Heart left ventricle (tissue), 16 donors: ENCODE data around the gene G6PC1. TPM values are rescaled to one million over a fixed set of nuclear protein-coding genes. Genes with fewer than 3 reads are reported as not detected.
"Not testable (repeated sequence)": the region's sequence is repeated elsewhere in the genome, so short reads cannot be mapped to it uniquely, and the experiment has no call there.

Source experiments
- ATAC-seq, 4 donors: fragments of 200-7000 bp; cut with Tn5 transposase; one replicate each; pipeline ENCODE4 v1.9.1; 2020 to 2022; ENCODE audit warnings: moderate library complexity in 4 of 4, mild to moderate bottlenecking in 3 of 4, moderate number of reproducible peaks in 1 of 4
- DNase-seq, 5 donors: peaks; one replicate each; pipeline ENCODE4 v3.0.0-alpha.2; 2020
- H3K27ac ChIP-seq, 12 donors: fragments of 200-600 bp; sonication (generic) in 4 of 12; one replicate each; pipeline versions ENCODE4 v1.5.0 to v1.8.0; 2016 to 2022; ENCODE audit warnings: mild to moderate bottlenecking in 2 of 12
- H3K27me3 ChIP-seq, 9 donors: fragments of 200-600 bp; sonication (generic) in 2 of 9; one replicate each; pipeline versions ENCODE4 v1.5.1 to v1.8.0; 2016 to 2022; ENCODE audit warnings: mild to moderate bottlenecking in 3 of 9
- H3K36me3 ChIP-seq, 9 donors: fragments of 200-600 bp; sonication (generic) in 2 of 9; one replicate each; pipeline versions ENCODE4 v1.5.0 to v1.8.0; 2018 to 2022; ENCODE audit warnings: mild to moderate bottlenecking in 2 of 9
- H3K4me1 ChIP-seq, 12 donors: fragments of 200-600 bp; sonication (generic) in 4 of 12; one replicate each; pipeline versions ENCODE4 v1.5.0 to v1.8.0; 2016 to 2022; ENCODE audit warnings: mild to moderate bottlenecking in 3 of 12
- H3K4me3 ChIP-seq, 12 donors: fragments of 200-600 bp; sonication (generic) in 4 of 12; one replicate each; pipeline versions ENCODE4 v1.5.0 to v1.8.0; 2017 to 2022; ENCODE audit warnings: mild to moderate bottlenecking in 9 of 12, moderate library complexity in 4 of 12
- H3K9me3 ChIP-seq, 12 donors: fragments of 200-600 bp; sonication (generic) in 4 of 12; one replicate each; pipeline versions ENCODE4 v1.5.0 to v1.8.0; 2016 to 2022; ENCODE audit warnings: mild to moderate bottlenecking in 1 of 12
- CTCF ChIP-seq, 12 donors: fragments of 200-600 bp; sonication (generic) in 4 of 12; IDR thresholded peaks; one replicate each; pipeline versions ENCODE4 v1.5.0 to v1.8.0; 2018 to 2022; ENCODE audit warnings: antibody characterized with exemption in 12 of 12, mild to moderate bottlenecking in 5 of 12
- POLR2A ChIP-seq, 2 donors: fragments of 450-650 bp; IDR thresholded peaks; one replicate each; pipeline ENCODE4 v1.6.1; 2017; ENCODE audit warnings: antibody characterized with exemption in 2 of 2, mild to moderate bottlenecking in 2 of 2, moderate library complexity in 2 of 2
- WGBS, 4 donors: extraction: QIAGEN DNeasy Blood & Tissue Kit in 2 of 4; methylation state at CpG; one replicate each; pipeline versions ENCODE4 v1.1.5 to v1.1.7; 2013 to 2018; 5-methylcytosine and 5-hydroxymethylcytosine counted together
- intact Hi-C, 10 donors: fragments of 100-400 bp; cut with DNase I; formaldehyde crosslinking; loops; one replicate each; pipeline versions ENCODE4 v1.11.1 to v1.14.2; 2022
- polyA plus RNA-seq, 2 donors: library from polyadenylated mRNA; stranded (reverse); fragments of 200-250 nt; gene quantifications; one replicate each; pipeline ENCODE4 v1.2.3, GENCODE V29; 2013
- total RNA-seq, 9 donors: library from RNA; depleted of rRNA in 2 of 9; stranded (reverse); fragments of >200 nt in 2 of 9; fragmentation: NEBNext Ultra II Directional in 3 of 9; extraction: Animal tissue kit (Norgen Biotek cat#: 25700) in 3 of 9; gene quantifications; one replicate each; pipeline versions ENCODE4 v1.1.0 to v1.2.4, GENCODE V29; 2016 to 2023
- donor health status: ischemic (EF 13 %, LVEDD 7.1; RV severe dilation, severe dysfunction).
- donor health status: healthy with polysubstance abuse.
- donor health status: DM: no; HTN: yes; CAD: no.
- donor health status: DM: no; HTN: no; CAD: no.
- donor health status: ischemic (EF 25% LVEDD 6.9; RV normal size, moderate dysfunction).
- donor health status: ischemic (EF 25% LVEDD 5.7; RV mildly dilated, moderate dysfunction).
- donor health status: healthy.
- donor health status: DM: yes; HTN: yes; CAD: no.
- donor health status: ischemic (EF 35%, LVEDD 5.7; RV mildly dilated, moderate dysfunction).
- donor health status: nonischemic (EF 11% LVEDD 7.7; RV severe dilation, severe dysfunction).
- donor health status: DM: yes; HTN: yes; CAD: no.
- donor health status: PGD.
- donor health status: ischemic (EF 29% LVEDD 5.4; RV normal size, mild dysfunction).
- donor health status: nonischemic (EF 23%, LVEDD 6.1; RV moderate dilation, normal function).

Gene G6PC1
- total and polyA plus RNA-seq, 11 donors = not detected

GRCh38 chr17:42922294-42922693 is 21.7 kb downstream of the G6PC1 start:
- Histone ChIP-seq H3K36me3 (no peaks in the 10 kb centered on the region), H3K27ac (peak overlapping the region in 8 of 12 donors; percentile 33 to 68 (median 52)), H3K4me1 (peaks cover 0 to 42% (median 19%) of the 10 kb centered on the region in 12 donors), H3K9me3 (no peaks in the 10 kb centered on the region), H3K27me3 (no peaks in the 10 kb centered on the region), H3K4me3 (no peak overlapping the region)
- intact Hi-C loops = no loop called here
- WGBS, 4 donors = 39 to 52% (median 49%) methylated on average over 7 of the region's 7 CpGs
- TF ChIP-seq CTCF (IDR thresholded peaks at IDR 0.05) (no peak), POLR2A (IDR thresholded peaks at IDR 0.05) (no peak)
- ATAC-seq = no peak
- no peak for DNase-seq

GRCh38 chr17:42923472-42923871 is 22.9 kb downstream of the G6PC1 start:
- H3K4me3 ChIP-seq, intact Hi-C loops, DNase-seq, H3K9me3 ChIP-seq, H3K27me3 ChIP-seq, H3K36me3 ChIP-seq, ATAC-seq: not testable (repeated sequence)
- 94 to 98% (median 95%) methylated on average over 6 to 7 of the region's 7 CpGs for WGBS, 4 donors
- H3K4me1 ChIP-seq = peaks cover 0 to 46% (median 19%) of the 10 kb centered on the region in 12 donors
- H3K27ac ChIP-seq = peak overlapping the region in 3 of 12 donors; percentile 4 to 67 (median 41)

- H3K27ac ChIP-seq = no peak overlapping the region
- 42 to 46% (median 45%) methylated on average over 5 of the region's 5 CpGs for WGBS, 4 donors
- no peak for ATAC-seq
Observed at GRCh38 chr17:42924891-42925290, 24.3 kb downstream of the G6PC1 start.

GRCh38 chr17:42928714-42929496 is 28.3 kb downstream of the G6PC1 start:
- DNase-seq (peak in 3 of 5 donors; percentile 26 to 54 (median 42)), ATAC-seq (peak; percentile 75 to 94 (median 92))
- H3K9me3 ChIP-seq = no peaks in the 10 kb centered on the region
- intact Hi-C loops = loop anchor here in 6 of 10 donors (2.0 to 5.0 kb wide), 3 partner anchors 42 to 86 kb away; partner anchors contain the start of gene AOC2 (in 1 of the 6)
- WGBS, 4 donors = 42 to 49% (median 46%) methylated on average over 9 of the region's 9 CpGs
- TF ChIP-seq CTCF (IDR thresholded peaks at IDR 0.05) (peak; percentile 58 to 82 (median 64)), POLR2A (IDR thresholded peaks at IDR 0.05) (no peak)
- peak overlapping the region in 9 of 12 donors; percentile 3 to 89 (median 57) for H3K27ac ChIP-seq
- no peaks in the 10 kb centered on the region for H3K36me3 ChIP-seq
- H3K4me1 ChIP-seq = peaks cover 0 to 29% (median 9%) of the 10 kb centered on the region in 12 donors
- peak overlapping the region in 1 of 12 donors; percentile 6 for H3K4me3 ChIP-seq
- H3K27me3 ChIP-seq = no peaks in the 10 kb centered on the region

More at GRCh38 chr17:42924891-42925290, 24.3 kb downstream of the G6PC1 start:
- Histone ChIP-seq H3K4me3 (no peak overlapping the region), H3K27me3 (no peaks in the 10 kb centered on the region), H3K9me3 (no peaks in the 10 kb centered on the region), H3K36me3 (no peaks in the 10 kb centered on the region), H3K4me1 (peaks cover 0 to 55% (median 29%) of the 10 kb centered on the region in 12 donors)
- no peak for TF ChIP-seq CTCF (IDR thresholded peaks at IDR 0.05)
- TF ChIP-seq POLR2A (IDR thresholded peaks at IDR 0.05) = no peak
- DNase-seq = no peak
- intact Hi-C loops = loop anchor here in 1 of 10 donors (5.0 kb wide), 1 partner anchor 38 kb away; no protein-coding TSS in a partner anchor
